ENCODE data around the gene SERPINH1.

Gene SERPINH1

GRCh38 chr11:75523811-75524664 lies 38.0 kb upstream of the SERPINH1 start:
- peaks cover 3% of the 10 kb centered on the region for H3K27me3 ChIP-seq (replicated peaks)
- TF ChIP-seq, protein P1, sequence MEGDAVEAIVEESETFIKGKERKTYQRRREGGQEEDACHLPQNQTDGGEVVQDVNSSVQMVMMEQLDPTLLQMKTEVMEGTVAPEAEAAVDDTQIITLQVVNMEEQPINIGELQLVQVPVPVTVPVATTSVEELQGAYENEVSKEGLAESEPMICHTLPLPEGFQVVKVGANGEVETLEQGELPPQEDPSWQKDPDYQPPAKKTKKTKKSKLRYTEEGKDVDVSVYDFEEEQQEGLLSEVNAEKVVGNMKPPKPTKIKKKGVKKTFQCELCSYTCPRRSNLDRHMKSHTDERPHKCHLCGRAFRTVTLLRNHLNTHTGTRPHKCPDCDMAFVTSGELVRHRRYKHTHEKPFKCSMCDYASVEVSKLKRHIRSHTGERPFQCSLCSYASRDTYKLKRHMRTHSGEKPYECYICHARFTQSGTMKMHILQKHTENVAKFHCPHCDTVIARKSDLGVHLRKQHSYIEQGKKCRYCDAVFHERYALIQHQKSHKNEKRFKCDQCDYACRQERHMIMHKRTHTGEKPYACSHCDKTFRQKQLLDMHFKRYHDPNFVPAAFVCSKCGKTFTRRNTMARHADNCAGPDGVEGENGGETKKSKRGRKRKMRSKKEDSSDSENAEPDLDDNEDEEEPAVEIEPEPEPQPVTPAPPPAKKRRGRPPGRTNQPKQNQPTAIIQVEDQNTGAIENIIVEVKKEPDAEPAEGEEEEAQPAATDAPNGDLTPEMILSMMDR (IDR thresholded peaks at IDR 0.05; ENCODE audit: low read depth, low read length, missing control alignments): no peak
- in situ Hi-C loops (cut with HindIII; ENCODE audit: low pct_ligation_motif_present, low sequenced_read_pairs): no loop called here
- H3K4me3 ChIP-seq (ENCODE audit: low read depth, low read length): no peak overlapping the region
- no peak for DNase-seq
- H3K36me3 ChIP-seq (replicated peaks): no peaks in the 10 kb centered on the region
- H3K27ac ChIP-seq: no peak overlapping the region

DNA sequence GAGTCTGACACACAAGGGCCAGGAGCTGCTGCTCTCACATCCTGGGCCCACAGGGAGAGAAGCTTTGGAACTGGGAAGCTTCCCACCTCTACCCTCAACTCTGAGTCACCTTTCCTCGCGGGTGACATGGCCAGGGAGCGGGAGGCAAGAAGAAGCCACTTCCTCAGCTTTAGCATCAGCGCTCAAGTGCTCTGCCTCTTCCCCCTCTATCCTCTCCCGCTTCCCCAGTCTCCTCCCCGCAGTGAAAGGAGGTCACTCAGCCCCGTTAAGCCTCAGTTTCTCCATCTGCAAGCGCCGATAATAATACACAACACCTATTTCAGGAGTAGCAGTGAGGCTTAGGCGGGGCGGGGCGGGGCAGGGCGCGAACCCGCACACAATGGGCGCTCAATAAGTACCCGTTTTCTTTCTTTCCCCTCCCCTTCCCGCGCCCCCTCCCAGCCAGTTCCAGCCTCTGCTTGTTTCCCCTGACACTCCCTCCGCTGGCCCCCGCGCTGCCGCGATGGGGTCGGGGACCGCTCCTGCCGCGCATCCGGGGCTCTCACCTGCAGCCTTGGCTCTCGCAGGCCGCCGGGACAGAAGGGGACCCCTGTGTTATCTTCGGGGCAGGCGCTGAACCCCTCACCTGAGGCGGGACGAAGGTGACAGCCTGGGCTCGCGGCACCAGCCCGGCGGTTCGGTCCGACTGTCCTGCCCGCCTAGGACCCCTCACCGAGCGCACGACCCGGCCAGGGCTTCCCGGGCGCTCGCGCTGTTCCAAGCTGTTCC lies 37.2 kb upstream of the SERPINH1 start:
- TF ChIP-seq, protein P1 (IDR thresholded peaks at IDR 0.05; ENCODE audit: low read depth, low read length, missing control alignments): no peak
- peaks cover 3% of the 10 kb centered on the region for H3K27me3 ChIP-seq (replicated peaks)
- no peak for DNase-seq
- no peaks in the 10 kb centered on the region for H3K36me3 ChIP-seq (replicated peaks)
- H3K27ac ChIP-seq: no peak overlapping the region
- in situ Hi-C loops (cut with HindIII; ENCODE audit: low pct_ligation_motif_present, low sequenced_read_pairs): no loop called here
- peak overlapping the region; percentile 64 for H3K4me3 ChIP-seq (ENCODE audit: low read depth, low read length)

GRCh38 chr11:75525433-75526191 lies 36.4 kb upstream of the SERPINH1 start, which contains the start of gene GDPD5:
GDPD5 (minus strand) TSS chr11:75525941; CDS start chr11:75477735, 48,206 bp downstream.
- peak; percentile 24 for DNase-seq
- in situ Hi-C loops (cut with HindIII; ENCODE audit: low pct_ligation_motif_present, low sequenced_read_pairs): no loop called here
- Histone ChIP-seq H3K4me3 (ENCODE audit: low read depth, low read length) (peak within 1 kb of the TSS; percentile 66), H3K36me3 (replicated peaks) (no peaks in the 10 kb centered on the region), H3K27me3 (replicated peaks) (peaks cover 3% of the 10 kb centered on the region), H3K27ac (no peak within 1 kb of the TSS)
- TF ChIP-seq, protein P1 (IDR thresholded peaks at IDR 0.05; ENCODE audit: low read depth, low read length, missing control alignments): peak; percentile 41

- Histone ChIP-seq H3K36me3 (replicated peaks) (no peaks in the 10 kb centered on the region), H3K4me3 (ENCODE audit: low read depth, low read length) (peak overlapping the region; percentile 66), H3K27ac (no peak overlapping the region), H3K27me3 (replicated peaks) (peaks cover 3% of the 10 kb centered on the region)
- no peak for DNase-seq
- TF ChIP-seq, protein P1 (IDR thresholded peaks at IDR 0.05; ENCODE audit: low read depth, low read length, missing control alignments): no peak
- in situ Hi-C loops (cut with HindIII; ENCODE audit: low pct_ligation_motif_present, low sequenced_read_pairs): no loop called here
These were observed 35.9 kb upstream of the SERPINH1 start for GRCh38 chr11:75526192-75526541.

GRCh38 chr11:75527130-75527529 lies 34.9 kb upstream of the SERPINH1 start:
- in situ Hi-C loops (cut with HindIII; ENCODE audit: low pct_ligation_motif_present, low sequenced_read_pairs): no loop called here
- H3K36me3 ChIP-seq (replicated peaks): no peaks in the 10 kb centered on the region
- H3K27ac ChIP-seq: no peak overlapping the region
- H3K4me3 ChIP-seq (ENCODE audit: low read depth, low read length): no peak overlapping the region
- no peak for DNase-seq
- H3K27me3 ChIP-seq (replicated peaks): peaks cover 3% of the 10 kb centered on the region
- TF ChIP-seq, protein P1 (IDR thresholded peaks at IDR 0.05; ENCODE audit: low read depth, low read length, missing control alignments): no peak

Measured in brain microvascular endothelial cell (primary cell).